HG02588 (cell line): ENCODE data around the gene GRIK5.

Source experiments
- ATAC-seq: cut with Tn5 transposase; IDR thresholded peaks from one replicate; pipeline ENCODE4 v1.9.1; 2021; ENCODE audit warnings: mild to moderate bottlenecking, moderate library complexity; ENCODE audit not compliant: unreplicated experiment

GRIK5 gene

GRCh38 chr19:41957838-41958366 is 112.1 kb downstream of the GRIK5 start:
- no peak for ATAC-seq

- ATAC-seq, result no peak
Measured at GRCh38 chr19:41957161-41957837, 112.7 kb downstream of the GRIK5 start.

- no peak for ATAC-seq
Measured at GRCh38 chr19:41956621-41957020, 113.4 kb downstream of the GRIK5 start.

- no peak for ATAC-seq
Measured at GRCh38 chr19:41955521-41955920, 114.5 kb downstream of the GRIK5 start.

GRCh38 chr19:41951686-41952172 is 118.3 kb downstream of the GRIK5 start:
- ATAC-seq, result no peak
